Keratinocyte (primary cell): ENCODE data around the gene SNRNP25. TPM values are rescaled to one million over a fixed set of nuclear protein-coding genes. Genes with fewer than 3 reads are reported as not detected.

Experiments used
- DNase-seq: peaks from one replicate; pipeline ENCODE4 v3.0.0-alpha.2; 2011; ENCODE audit warnings: low read depth, missing footprints, low spot score
- FAIRE-seq: peaks from 2 replicates; lab custom pipeline; 2011; peaks lifted over from hg19 to GRCh38; lab: Jason Lieb, UNC
- H2AFZ ChIP-seq: 2 replicates; pipeline ENCODE4 v1.6.0; 2012; ENCODE audit warnings: low read length, control low read depth, inconsistent platforms; ENCODE audit not compliant: control insufficient read depth
- H3K27ac ChIP-seq: 2 replicates; pipeline ENCODE4 v1.5.1; 2011; ENCODE audit warnings: low read length; ENCODE audit not compliant: control insufficient read depth, insufficient read depth
- H3K27me3 ChIP-seq: 3 replicates; pipeline ENCODE4 v1.6.0; 2011; ENCODE audit warnings: low read length; ENCODE audit not compliant: control insufficient read depth, insufficient read depth; ENCODE audit errors: extremely low read depth
- H3K36me3 ChIP-seq, 2 experiments: 2 replicates in 1 of 2; 3 replicates in 1 of 2; pipeline ENCODE4 v1.5.1; 2011; ENCODE audit warnings: low read length in 2 of 2, mild to moderate bottlenecking in 1 of 2; ENCODE audit not compliant: control insufficient read depth in 2 of 2, insufficient read depth in 2 of 2; ENCODE audit errors: extremely low read depth in 1 of 2
- H3K4me1 ChIP-seq: 3 replicates; pipeline ENCODE4 v1.5.1; 2011; ENCODE audit warnings: low read length; ENCODE audit not compliant: control insufficient read depth, insufficient read depth; ENCODE audit errors: extremely low read depth
- H3K4me2 ChIP-seq: 3 replicates; pipeline ENCODE4 v1.6.0; 2011; ENCODE audit warnings: low read depth, low read length; ENCODE audit not compliant: control insufficient read depth, insufficient read depth; ENCODE audit errors: extremely low read depth
- H3K4me3 ChIP-seq, 3 experiments: fragments of 200-600 bp in 1 of 3; sonication (generic) in 1 of 3; 2 replicates in 2 of 3; 3 replicates in 1 of 3; pipeline ENCODE4 v1.5.1; 2011 to 2016; ENCODE audit warnings: low read length in 3 of 3, mild to moderate bottlenecking in 3 of 3, control low read depth in 2 of 3, inconsistent platforms in 1 of 3, low read depth in 1 of 3, mixed read lengths in 1 of 3, mixed run types in 1 of 3, moderate library complexity in 1 of 3; ENCODE audit not compliant: control insufficient read depth in 2 of 3, insufficient read depth in 2 of 3; ENCODE audit errors: extremely low read depth in 1 of 3
- H3K79me2 ChIP-seq: 2 replicates; pipeline ENCODE4 v1.6.0; 2012; ENCODE audit warnings: low read length; ENCODE audit not compliant: control insufficient read depth, insufficient read depth
- H3K9ac ChIP-seq: 3 replicates; pipeline ENCODE4 v1.6.0; 2011; ENCODE audit warnings: low read length; ENCODE audit not compliant: control insufficient read depth, insufficient read depth; ENCODE audit errors: extremely low read depth
- H3K9me1 ChIP-seq: 3 replicates; pipeline ENCODE4 v1.6.0; 2011; ENCODE audit warnings: low read length; ENCODE audit not compliant: control insufficient read depth, insufficient read depth; ENCODE audit errors: extremely low read depth
- H3K9me3 ChIP-seq: 2 replicates; pipeline ENCODE4 v1.5.1; 2012; ENCODE audit warnings: low read depth, low read length; ENCODE audit not compliant: control insufficient read depth
- H4K20me1 ChIP-seq: 3 replicates; pipeline ENCODE4 v1.6.0; 2011; ENCODE audit warnings: low read length; ENCODE audit not compliant: control insufficient read depth, insufficient read depth; ENCODE audit errors: extremely low read depth
- EZH2 ChIP-seq: IDR thresholded peaks from one replicate; pipeline ENCODE4 v1.6.1; 2012; ENCODE audit warnings: inconsistent platforms, mild to moderate bottlenecking, low read length, moderate library complexity
- dilution Hi-C: fragments of 300-500 bp; cut with MboI; formaldehyde crosslinking; loops from one replicate; pipeline ENCODE4 v1.7.0; 2020; ENCODE audit warnings: low sequenced_read_pairs; ENCODE audit not compliant: extremely low pct_ligation_motif_present
- polyA plus RNA-seq, 5 experiments: library from polyadenylated mRNA; depleted of rRNA in 3 of 5; stranded (reverse) in 3 of 5; stranded (forward) in 1 of 5; unstranded in 1 of 5; fragments of >200 nt; gene quantifications; 1 replicate in 1 of 5; 2 replicates in 3 of 5; 3 replicates in 1 of 5; pipeline versions ENCODE4 v1.2.1 to v1.2.3, GENCODE V29; 2011 to 2012; ENCODE audit warnings: missing spikeins in 2 of 5, low read depth in 1 of 5, low replicate concordance in 1 of 5
- TF ChIP-seq, protein P1 (sequence below), 3 experiments: IDR thresholded peaks in 1 of 3; conservative IDR thresholded peaks in 1 of 3; optimal IDR thresholded peaks in 1 of 3; 2 replicates in 2 of 3; 3 replicates in 1 of 3; pipeline versions ENCODE3 to v1.5.1; 2011; ENCODE audit warnings: low read length in 3 of 3, mild to moderate bottlenecking in 3 of 3, moderate library complexity in 2 of 3, control low read depth in 1 of 3, inconsistent platforms in 1 of 3; ENCODE audit not compliant: insufficient read depth in 2 of 3; ENCODE audit errors: extremely low read depth in 1 of 3

SNRNP25 gene
- polyA plus RNA-seq, 1 donor (not counting 4 experiments of a cell fraction or from before 2014, with no cell fraction given), result 45.9 TPM

DNA sequence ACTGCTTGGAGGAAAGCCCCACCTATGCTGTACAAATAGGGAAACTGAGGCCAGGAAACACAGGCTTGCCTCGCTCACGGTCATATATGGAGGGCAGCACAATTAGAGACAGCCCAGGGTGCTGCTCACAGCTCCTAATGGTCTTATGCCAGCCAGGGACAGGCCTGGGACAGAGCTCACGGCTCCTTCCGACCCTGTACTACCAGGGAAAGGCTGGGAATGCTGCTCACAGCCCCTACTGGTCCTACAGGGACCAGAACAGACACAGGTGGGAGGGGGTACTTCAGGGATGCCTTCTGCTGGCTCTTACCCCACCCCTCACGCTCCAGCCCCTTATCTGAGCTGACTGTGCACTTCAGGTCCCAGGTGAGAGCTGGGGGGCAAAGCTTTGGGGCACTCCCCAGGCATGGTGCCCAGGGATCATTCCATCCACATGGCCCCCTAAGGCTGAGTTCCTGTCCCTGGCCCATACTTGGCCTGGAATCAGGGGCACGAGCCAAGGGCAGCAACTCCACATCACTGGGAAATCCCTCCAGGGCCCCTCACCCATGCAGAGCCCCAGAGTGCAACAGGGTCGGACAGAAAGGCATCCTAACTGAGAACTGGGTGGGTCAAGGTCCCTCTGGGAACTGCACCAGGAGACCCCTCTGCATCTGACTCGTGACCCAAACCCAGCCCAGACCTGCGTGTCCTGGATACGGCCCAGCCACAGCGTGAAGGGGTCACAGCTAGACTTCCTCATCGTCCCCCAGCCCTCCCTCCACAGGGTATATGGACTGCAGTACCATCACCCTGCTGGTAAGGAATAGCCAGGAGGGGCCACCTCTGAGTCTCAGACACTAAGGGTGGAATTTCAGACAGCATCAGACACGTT is 12.9 kb downstream of the SNRNP25 start:
- H4K20me1 ChIP-seq, result peaks cover 4% of the 10 kb centered on the region
- H3K4me1 ChIP-seq, result peaks cover 9% of the 10 kb centered on the region
- FAIRE-seq, result no peak

DNA sequence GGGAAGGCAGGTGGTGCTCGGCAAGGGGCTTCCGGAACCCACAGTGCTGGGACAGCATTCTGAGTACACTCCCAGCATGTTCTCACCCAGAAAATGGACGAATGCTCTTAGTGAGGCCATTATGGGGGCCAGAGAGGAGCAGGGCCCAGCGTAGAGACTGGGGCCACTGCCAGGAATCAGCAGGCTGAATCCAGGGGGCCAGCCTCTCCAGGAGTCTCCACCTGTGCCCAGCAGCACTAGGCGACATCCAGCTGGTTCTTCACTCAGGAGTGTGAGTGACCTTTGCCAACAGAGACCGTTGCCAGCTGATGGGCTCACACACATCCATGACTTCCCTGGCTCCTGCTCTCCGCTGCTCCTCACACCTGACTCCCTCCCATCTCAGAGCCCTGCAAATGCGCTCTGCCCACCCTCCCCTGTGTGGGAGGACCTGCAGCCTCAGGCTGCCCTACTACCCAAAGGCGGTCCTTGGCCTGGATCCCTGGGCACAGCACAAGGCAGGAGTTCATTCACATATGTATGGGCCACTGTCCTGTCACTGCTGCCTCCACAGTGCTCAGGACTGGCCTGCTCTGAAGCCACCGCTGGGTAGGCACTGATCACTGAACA is 13.7 kb downstream of the SNRNP25 start:
- FAIRE-seq (no peak), DNase-seq (no peak)
- H3K4me1 ChIP-seq, result peaks cover 9% of the 10 kb centered on the region
- TF ChIP-seq, protein P1, sequence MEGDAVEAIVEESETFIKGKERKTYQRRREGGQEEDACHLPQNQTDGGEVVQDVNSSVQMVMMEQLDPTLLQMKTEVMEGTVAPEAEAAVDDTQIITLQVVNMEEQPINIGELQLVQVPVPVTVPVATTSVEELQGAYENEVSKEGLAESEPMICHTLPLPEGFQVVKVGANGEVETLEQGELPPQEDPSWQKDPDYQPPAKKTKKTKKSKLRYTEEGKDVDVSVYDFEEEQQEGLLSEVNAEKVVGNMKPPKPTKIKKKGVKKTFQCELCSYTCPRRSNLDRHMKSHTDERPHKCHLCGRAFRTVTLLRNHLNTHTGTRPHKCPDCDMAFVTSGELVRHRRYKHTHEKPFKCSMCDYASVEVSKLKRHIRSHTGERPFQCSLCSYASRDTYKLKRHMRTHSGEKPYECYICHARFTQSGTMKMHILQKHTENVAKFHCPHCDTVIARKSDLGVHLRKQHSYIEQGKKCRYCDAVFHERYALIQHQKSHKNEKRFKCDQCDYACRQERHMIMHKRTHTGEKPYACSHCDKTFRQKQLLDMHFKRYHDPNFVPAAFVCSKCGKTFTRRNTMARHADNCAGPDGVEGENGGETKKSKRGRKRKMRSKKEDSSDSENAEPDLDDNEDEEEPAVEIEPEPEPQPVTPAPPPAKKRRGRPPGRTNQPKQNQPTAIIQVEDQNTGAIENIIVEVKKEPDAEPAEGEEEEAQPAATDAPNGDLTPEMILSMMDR (optimal IDR thresholded peaks at IDR 0.05 in 1 of 3, IDR thresholded peaks at IDR 0.05 in 1 of 3, conservative IDR thresholded peaks at IDR 0.05 in 1 of 3; ENCODE audit: extremely low read depth in 1 of 3, insufficient read depth in 2 of 3, low read length in 3 of 3), result no peak
- TF ChIP-seq EZH2, result no peak
- no peak overlapping the region for H3K4me2 ChIP-seq
- H3K27me3 ChIP-seq, result no peaks in the 10 kb centered on the region
- peaks cover 28% of the 10 kb centered on the region for H3K79me2 ChIP-seq
- H3K36me3 ChIP-seq, result peaks cover 10 to 23% of the 10 kb centered on the region in 2 experiments
- no peak overlapping the region for H3K27ac ChIP-seq
- H4K20me1 ChIP-seq, result peaks cover 4% of the 10 kb centered on the region
- no peak overlapping the region for H3K4me3 ChIP-seq
- dilution Hi-C loops, result no loop called here
- H2AFZ ChIP-seq, result no peak overlapping the region
- no peak overlapping the region for H3K9ac ChIP-seq
- H3K9me1 ChIP-seq, result peaks cover 3% of the 10 kb centered on the region
- H3K9me3 ChIP-seq, result no peaks in the 10 kb centered on the region

More for the DNA sequence above, 12.9 kb downstream of the SNRNP25 start:
- no peak overlapping the region for H3K9ac ChIP-seq
- H3K27me3 ChIP-seq, result no peaks in the 10 kb centered on the region
- TF ChIP-seq, protein P1 (optimal IDR thresholded peaks at IDR 0.05 in 1 of 3, IDR thresholded peaks at IDR 0.05 in 1 of 3, conservative IDR thresholded peaks at IDR 0.05 in 1 of 3; ENCODE audit: extremely low read depth in 1 of 3, insufficient read depth in 2 of 3, low read length in 3 of 3), result no peak
- TF ChIP-seq EZH2, result no peak
- H3K36me3 ChIP-seq, result peaks cover 10 to 24% of the 10 kb centered on the region in 2 experiments
- H2AFZ ChIP-seq, result no peak overlapping the region
- peaks cover 26% of the 10 kb centered on the region for H3K79me2 ChIP-seq
- no peak for DNase-seq
- H3K4me3 ChIP-seq, result no peak overlapping the region
- peaks cover 3% of the 10 kb centered on the region for H3K9me1 ChIP-seq
- H3K4me2 ChIP-seq, result no peak overlapping the region
- H3K9me3 ChIP-seq, result no peaks in the 10 kb centered on the region
- dilution Hi-C loops, result no loop called here
- no peak overlapping the region for H3K27ac ChIP-seq
